HEK293 (cell line): ENCODE results near the gene THUMPD3.

Source experiments
- CTCF ChIA-PET: fragments of 350-600 bp; formaldehyde crosslinking; extraction: SDS; loops from one replicate; lab custom pipeline; 2021; ENCODE audit warnings: antibody characterized with exemption; lab: Yijun Ruan, JAX
- POLR2A ChIA-PET: fragments of 300-600 bp; formaldehyde crosslinking; extraction: SDS; loops from one replicate; lab custom pipeline; 2020; ENCODE audit warnings: antibody characterized with exemption, inconsistent platforms; lab: Yijun Ruan, JAX
- H3K27ac ChIP-seq: fragments of 200-500 bp; sonication (Bioruptor generic); 2 replicates; pipeline ENCODE4 v1.5.1; 2014; ENCODE audit warnings: low read depth, low read length, control low read depth, inconsistent platforms; ENCODE audit errors: extremely low read depth
- H3K36me3 ChIP-seq, 2 experiments: fragments of 200-500 bp in 1 of 2; sonication (Bioruptor generic) in 1 of 2; 1 replicate in 1 of 2; 2 replicates in 1 of 2; pipeline ENCODE4 v1.5.1; 2014 to 2017; ENCODE audit warnings: inconsistent platforms in 2 of 2, low read length in 2 of 2; ENCODE audit not compliant: control insufficient read depth in 2 of 2, insufficient read depth in 1 of 2
- H3K4me1 ChIP-seq: fragments of 200-500 bp; sonication (Bioruptor generic); 2 replicates; pipeline ENCODE4 v1.5.1; 2014; ENCODE audit warnings: mild to moderate bottlenecking, low read length, inconsistent platforms; ENCODE audit not compliant: control insufficient read depth, insufficient read depth
- H3K4me3 ChIP-seq: 2 replicates; pipeline ENCODE4 v1.5.1; 2011; ENCODE audit warnings: low read depth, mild to moderate bottlenecking, control low read depth, low read length, moderate library complexity
- H3K9me3 ChIP-seq: fragments of 200-500 bp; sonication (Bioruptor generic); 2 replicates; pipeline ENCODE4 v1.5.1; 2014; ENCODE audit warnings: low read depth, low read length, inconsistent platforms; ENCODE audit not compliant: control insufficient read depth, insufficient read depth
- ELK4 ChIP-seq: IDR thresholded peaks from 2 replicates; pipeline ENCODE4 v1.6.1; 2011; ENCODE audit warnings: mild to moderate bottlenecking, low read depth, low read length, borderline replicate concordance
- GLI4 ChIP-seq: fragments of 450-650 bp; formaldehyde crosslinking; IDR thresholded peaks from 2 replicates; pipeline ENCODE4 v1.5.1; 2016; ENCODE audit warnings: missing biosample characterization, missing genetic modification characterization
- KLF1 ChIP-seq: fragments of 450-650 bp; formaldehyde crosslinking; IDR thresholded peaks from 2 replicates; pipeline ENCODE4 v1.5.1; 2016; ENCODE audit warnings: missing biosample characterization, missing genetic modification characterization
- PRDM1 ChIP-seq: fragments of 450-650 bp; formaldehyde crosslinking; IDR thresholded peaks from 2 replicates; pipeline ENCODE4; 2016; ENCODE audit warnings: missing biosample characterization, missing genetic modification characterization
- SETDB1 ChIP-seq: IDR thresholded peaks from one replicate; pipeline ENCODE4 v1.6.1; 2017; ENCODE audit warnings: mild to moderate bottlenecking, low read length, moderate library complexity, mixed read lengths; ENCODE audit not compliant: insufficient read length
- ZBTB11 ChIP-seq: fragments of 450-650 bp; formaldehyde crosslinking; conservative IDR thresholded peaks from 2 replicates; pipeline ENCODE4 v1.5.1; 2016; ENCODE audit warnings: low read depth, missing biosample characterization, missing genetic modification characterization
- ZIC2 ChIP-seq: fragments of 450-650 bp; formaldehyde crosslinking; IDR thresholded peaks from 2 replicates; pipeline ENCODE4 v1.5.1; 2016; ENCODE audit warnings: missing biosample characterization, missing genetic modification characterization
- ZNF112 ChIP-seq: fragments of 450-650 bp; formaldehyde crosslinking; IDR thresholded peaks from 2 replicates; pipeline ENCODE4 v1.5.0; 2017; ENCODE audit warnings: missing biosample characterization, missing genetic modification characterization
- ZNF157 ChIP-seq: fragments of 450-650 bp; formaldehyde crosslinking; IDR thresholded peaks from 2 replicates; pipeline ENCODE4 v1.5.1; 2016; ENCODE audit warnings: missing biosample characterization, missing genetic modification characterization
- ZNF174 ChIP-seq: fragments of 450-650 bp; formaldehyde crosslinking; IDR thresholded peaks from 2 replicates; pipeline ENCODE4 v1.5.0; 2017; ENCODE audit warnings: missing biosample characterization, mild to moderate bottlenecking, missing genetic modification characterization
- ZNF202 ChIP-seq: fragments of 450-650 bp; formaldehyde crosslinking; IDR thresholded peaks from 2 replicates; pipeline ENCODE4 v1.5.1; 2016; ENCODE audit warnings: missing biosample characterization, missing genetic modification characterization, borderline replicate concordance
- ZNF266 ChIP-seq: fragments of 450-650 bp; formaldehyde crosslinking; IDR thresholded peaks from 2 replicates; pipeline ENCODE4 v1.5.1; 2016; ENCODE audit warnings: missing biosample characterization, missing genetic modification characterization, low read depth
- ZNF341 ChIP-seq: fragments of 450-650 bp; formaldehyde crosslinking; IDR thresholded peaks from 2 replicates; pipeline ENCODE4; 2016; ENCODE audit warnings: low read depth, missing biosample characterization, missing genetic modification characterization
- ZNF514 ChIP-seq: fragments of 450-650 bp; formaldehyde crosslinking; IDR thresholded peaks from 2 replicates; pipeline ENCODE4 v1.5.1; 2016; ENCODE audit warnings: missing biosample characterization, missing genetic modification characterization
- ZNF529 ChIP-seq: fragments of 450-650 bp; formaldehyde crosslinking; IDR thresholded peaks from 2 replicates; pipeline ENCODE4 v1.5.1; 2017; ENCODE audit warnings: missing genetic modification characterization, missing biosample characterization; ENCODE audit not compliant: insufficient replicate concordance
- ZNF558 ChIP-seq: fragments of 450-650 bp; formaldehyde crosslinking; IDR thresholded peaks from 2 replicates; pipeline ENCODE4 v1.5.1; 2016; ENCODE audit warnings: missing biosample characterization, missing genetic modification characterization
- ZNF600 ChIP-seq: fragments of 450-650 bp; formaldehyde crosslinking; IDR thresholded peaks from 2 replicates; pipeline ENCODE4 v1.5.1; 2016; ENCODE audit warnings: missing biosample characterization, missing genetic modification characterization
- TF ChIP-seq, protein P1 (sequence below): fragments of 450-650 bp; formaldehyde crosslinking; IDR thresholded peaks from 2 replicates; pipeline ENCODE4 v1.5.1; 2017; ENCODE audit warnings: missing biosample characterization, missing genetic modification characterization

THUMPD3 gene

GRCh38 chr3:9331171-9331570 is 31.7 kb upstream of the THUMPD3 start (continued):
- no peak for TF ChIP-seq GLI4 (tag by site-specific recombination)
- TF ChIP-seq ZNF558 (tag by site-specific recombination) = no peak
- no peak for TF ChIP-seq ZNF174 (tag by site-specific recombination)
- no peak for TF ChIP-seq ZNF341 (tag by site-specific recombination)
- TF ChIP-seq PRDM1 = no peak
- no peak for TF ChIP-seq ZBTB11 (tag by site-specific recombination)
- TF ChIP-seq, all 188 proteins: peak for 0

DNA sequence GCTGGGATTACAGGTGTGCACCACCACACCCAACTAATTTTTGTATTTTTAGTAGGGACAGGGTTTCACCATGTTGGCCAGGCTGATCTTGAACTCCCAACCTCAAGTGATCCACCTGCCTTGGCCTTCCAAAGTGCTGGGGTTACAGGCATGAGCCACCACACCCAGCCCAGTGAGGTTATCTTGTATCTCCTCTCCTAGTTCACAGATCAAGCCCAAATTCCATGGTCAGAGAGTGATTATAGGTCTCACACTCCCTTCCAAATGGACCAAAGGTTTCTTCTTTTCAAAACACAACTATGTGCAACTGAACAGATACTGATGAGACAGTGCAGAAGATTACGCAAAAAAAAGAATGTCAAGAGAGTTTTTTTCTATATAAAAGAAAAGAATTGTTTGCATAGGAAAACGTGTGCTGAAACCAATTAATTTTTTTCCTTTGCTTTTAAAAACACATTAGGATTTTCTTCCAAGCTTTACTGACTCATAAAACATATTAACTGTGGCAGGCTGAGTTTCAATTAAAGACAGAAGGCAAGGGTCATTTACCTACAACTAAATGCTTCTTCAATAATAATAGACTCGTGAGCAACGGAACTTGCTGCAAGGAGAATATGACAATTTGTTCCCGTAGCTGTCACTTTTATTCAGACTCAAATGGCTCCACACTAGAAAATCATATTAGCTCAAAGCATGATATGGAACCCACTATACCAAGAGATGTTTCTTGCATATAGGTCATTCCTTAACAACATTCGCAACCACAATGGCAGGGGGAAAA is 30.4 kb upstream of the THUMPD3 start:
- TF ChIP-seq ZNF157 (tag by site-specific recombination) = no peak
- TF ChIP-seq ZNF514 (tag by site-specific recombination) = no peak
- TF ChIP-seq ZNF202 (tag by site-specific recombination) = no peak
- no peak for TF ChIP-seq ZNF266 (tag by site-specific recombination)
- TF ChIP-seq ELK4 = no peak
- no peak for TF ChIP-seq SETDB1
- no peak for TF ChIP-seq ZNF112 (tag by site-specific recombination)
- TF ChIP-seq, protein P1, sequence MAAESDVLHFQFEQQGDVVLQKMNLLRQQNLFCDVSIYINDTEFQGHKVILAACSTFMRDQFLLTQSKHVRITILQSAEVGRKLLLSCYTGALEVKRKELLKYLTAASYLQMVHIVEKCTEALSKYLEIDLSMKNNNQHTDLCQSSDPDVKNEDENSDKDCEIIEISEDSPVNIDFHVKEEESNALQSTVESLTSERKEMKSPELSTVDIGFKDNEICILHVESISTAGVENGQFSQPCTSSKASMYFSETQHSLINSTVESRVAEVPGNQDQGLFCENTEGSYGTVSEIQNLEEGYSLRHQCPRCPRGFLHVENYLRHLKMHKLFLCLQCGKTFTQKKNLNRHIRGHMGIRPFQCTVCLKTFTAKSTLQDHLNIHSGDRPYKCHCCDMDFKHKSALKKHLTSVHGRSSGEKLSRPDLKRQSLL = no peak
- TF ChIP-seq KLF1 (tag by site-specific recombination) = no peak
- no peak for TF ChIP-seq ZNF529 (tag by site-specific recombination)
- TF ChIP-seq, all 188 proteins: peak for 0
- no peaks in the 10 kb centered on the region for H3K36me3 ChIP-seq
- H3K27ac ChIP-seq = no peak overlapping the region
- POLR2A ChIA-PET = no interaction called here
- CTCF ChIA-PET = interaction anchor here (0.7 kb wide), 2 partner anchors 270 to 572 kb away, joined by 3 read pairs; no protein-coding TSS in a partner anchor
- H3K4me1 ChIP-seq = no peaks in the 10 kb centered on the region
- H3K4me3 ChIP-seq = no peak overlapping the region
- H3K9me3 ChIP-seq = no peaks in the 10 kb centered on the region; the same call in 1 of the 2 replicates

DNA sequence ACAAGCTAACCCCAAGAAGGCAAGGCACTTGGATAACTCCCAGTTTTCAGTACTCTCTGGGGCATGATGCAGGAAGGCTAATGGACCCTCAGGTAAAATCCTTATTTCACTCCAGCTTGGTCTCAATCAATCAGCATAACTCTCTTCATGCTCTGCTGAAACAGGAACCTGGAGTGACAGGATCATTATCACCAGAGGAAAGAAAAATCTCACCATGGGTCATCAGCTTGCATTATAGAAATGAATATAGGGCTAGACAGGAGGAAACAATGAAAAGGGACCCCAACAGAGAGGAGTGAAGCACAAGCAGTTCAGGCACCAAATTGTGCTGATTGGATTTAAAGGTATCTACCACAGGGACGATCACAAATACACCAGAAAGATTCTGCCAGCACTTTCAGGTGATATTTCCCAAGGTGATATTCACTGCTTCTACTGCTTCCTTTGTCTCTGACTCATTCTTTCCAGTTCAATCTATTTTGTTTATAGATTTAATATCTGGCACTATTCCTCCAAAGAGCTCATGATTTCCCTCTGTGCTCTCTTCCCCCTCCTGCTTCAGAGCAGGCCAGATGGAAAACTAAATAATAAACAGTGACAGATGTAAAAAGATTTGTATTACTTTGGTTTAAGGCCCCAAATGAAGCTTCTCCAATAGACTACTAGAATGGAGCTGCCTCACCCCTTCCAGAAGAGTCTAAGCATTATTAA is 22.9 kb upstream of the THUMPD3 start:
- Histone ChIP-seq H3K9me3 (no peaks in the 10 kb centered on the region), H3K4me1 (no peaks in the 10 kb centered on the region), H3K27ac (no peak overlapping the region), H3K4me3 (no peak overlapping the region), H3K36me3 (no peaks in the 10 kb centered on the region)
- POLR2A ChIA-PET = interaction anchor here (0.6 kb wide), 3 partner anchors 12 to 788 kb away, joined by 3 to 8 read pairs (median 5); no protein-coding TSS in a partner anchor
- TF ChIP-seq ZNF600 (no peak), ZIC2 (tag by site-specific recombination) (peak; percentile 90)
- CTCF ChIA-PET = interaction anchor here (1.8 kb wide), 1 partner anchor 13 kb away, joined by 8 read pairs; no protein-coding TSS in a partner anchor
